Stimulated activated effector memory CD8-positive, alpha-beta T cell treated with anti-CD3 and anti-CD28 coated beads, Interleukin-12 subunit alpha, Interleukin-12 subunit beta, amount 100 ng/mL, for 72 hours (primary cell): ENCODE measurements around the gene LGALS3.

Source experiments
- ATAC-seq: fragments of 150-1000 bp; cut with Tn5 transposase; 2 replicates; pipeline ENCODE4 v1.10.0; 2021
- DNase-seq, 2 donors: peaks; one replicate each; pipeline ENCODE4 v3.0.0; 2021 to 2022; ENCODE audit warnings: low spot score in 2 of 2
- H3K27ac Mint-ChIP-seq: one replicate; pipeline ENCODE4 v1.8.0; 2022; ENCODE audit warnings: mild to moderate bottlenecking, mixed read lengths
- H3K36me3 Mint-ChIP-seq: one replicate; pipeline ENCODE4 v1.8.0; 2022; ENCODE audit warnings: mild to moderate bottlenecking, mixed read lengths
- H3K4me1 Mint-ChIP-seq: one replicate; pipeline ENCODE4 v1.8.0; 2022; ENCODE audit warnings: mixed read lengths
- H3K4me3 Mint-ChIP-seq: one replicate; pipeline ENCODE4 v1.8.0; 2022; ENCODE audit warnings: mild to moderate bottlenecking, mixed read lengths
- H3K9me3 Mint-ChIP-seq: one replicate; pipeline ENCODE4 v1.8.0; 2022; ENCODE audit warnings: mixed read lengths

LGALS3 gene

DNA sequence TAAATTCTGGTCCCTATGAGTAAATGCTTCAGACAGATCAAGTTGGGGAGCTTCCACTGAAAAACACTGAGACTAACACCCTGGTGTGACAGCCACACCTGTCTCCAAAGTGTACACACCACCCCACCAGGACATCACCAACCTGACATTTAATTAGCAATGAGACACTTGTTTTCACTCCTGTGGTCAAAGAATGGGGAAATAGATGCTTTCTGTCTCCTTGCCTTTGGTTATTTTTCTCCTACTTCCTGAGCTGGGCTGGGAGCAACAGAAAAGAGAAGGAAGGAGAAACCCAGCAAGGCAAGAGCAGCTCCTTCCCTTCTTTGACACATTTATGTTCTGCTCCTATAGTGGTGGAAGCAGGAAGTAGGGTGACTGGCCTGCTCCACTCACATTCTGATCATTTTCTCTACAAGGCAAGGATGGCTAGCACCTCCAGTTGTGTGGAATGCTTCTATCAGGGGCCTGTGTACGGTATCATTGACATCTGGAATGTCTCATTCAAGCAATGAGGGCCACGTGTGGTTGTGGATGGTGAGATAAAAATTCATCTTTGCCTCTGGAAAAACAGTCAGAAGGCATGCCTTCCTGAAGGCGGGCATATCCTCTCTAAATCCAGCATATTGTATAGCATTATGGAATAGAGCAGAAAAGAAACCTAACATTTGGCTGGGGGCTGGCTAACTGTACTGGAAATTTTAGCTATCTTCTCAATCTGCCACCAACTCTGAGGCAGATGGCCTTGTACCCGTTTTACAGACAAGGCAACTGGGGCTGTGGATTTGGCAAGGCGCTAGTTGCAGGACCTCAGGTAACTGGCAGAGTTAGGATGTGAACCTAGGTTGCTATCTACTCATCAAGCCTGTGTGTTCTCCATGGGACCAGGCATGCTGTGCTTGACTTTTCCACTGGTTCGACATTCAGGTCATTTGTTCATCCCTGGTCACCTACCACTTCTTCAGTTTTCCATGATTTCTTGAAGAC, 24.8 kb upstream of the LGALS3 start:
- no peak for DNase-seq
- Mint-ChIP-seq H3K4me3 (peak overlapping the region; percentile 84), H3K4me1 (peaks cover 60% of the 10 kb centered on the region), H3K36me3 (peaks cover 14% of the 10 kb centered on the region), H3K9me3 (no peaks in the 10 kb centered on the region), H3K27ac (peak overlapping the region; percentile 99)
- no peak for ATAC-seq

DNA sequence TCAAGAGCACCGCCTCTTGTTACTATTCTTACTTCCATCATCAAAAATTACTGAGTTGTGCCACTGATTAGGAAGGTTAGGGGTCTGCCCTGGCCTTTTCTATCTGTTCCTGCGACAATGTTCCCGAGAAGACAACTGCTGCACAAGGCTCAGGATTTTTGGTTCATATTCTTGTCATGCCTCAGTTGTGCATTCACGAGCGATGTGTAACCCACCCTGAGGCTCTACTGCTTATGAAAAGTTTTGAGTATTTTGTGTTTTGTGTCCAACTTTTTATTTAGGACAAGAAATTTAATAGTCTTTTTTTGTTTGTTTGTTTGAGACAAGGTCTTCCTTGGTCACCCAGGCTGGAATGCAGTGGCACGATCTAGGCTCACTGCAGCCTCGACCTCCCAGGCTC, 23.1 kb upstream of the LGALS3 start:
- Mint-ChIP-seq H3K27ac (no peak overlapping the region), H3K36me3 (peaks cover 14% of the 10 kb centered on the region), H3K4me1 (peaks cover 54% of the 10 kb centered on the region), H3K4me3 (no peak overlapping the region), H3K9me3 (no peaks in the 10 kb centered on the region)
- ATAC-seq (no peak), DNase-seq (no peak)

DNA sequence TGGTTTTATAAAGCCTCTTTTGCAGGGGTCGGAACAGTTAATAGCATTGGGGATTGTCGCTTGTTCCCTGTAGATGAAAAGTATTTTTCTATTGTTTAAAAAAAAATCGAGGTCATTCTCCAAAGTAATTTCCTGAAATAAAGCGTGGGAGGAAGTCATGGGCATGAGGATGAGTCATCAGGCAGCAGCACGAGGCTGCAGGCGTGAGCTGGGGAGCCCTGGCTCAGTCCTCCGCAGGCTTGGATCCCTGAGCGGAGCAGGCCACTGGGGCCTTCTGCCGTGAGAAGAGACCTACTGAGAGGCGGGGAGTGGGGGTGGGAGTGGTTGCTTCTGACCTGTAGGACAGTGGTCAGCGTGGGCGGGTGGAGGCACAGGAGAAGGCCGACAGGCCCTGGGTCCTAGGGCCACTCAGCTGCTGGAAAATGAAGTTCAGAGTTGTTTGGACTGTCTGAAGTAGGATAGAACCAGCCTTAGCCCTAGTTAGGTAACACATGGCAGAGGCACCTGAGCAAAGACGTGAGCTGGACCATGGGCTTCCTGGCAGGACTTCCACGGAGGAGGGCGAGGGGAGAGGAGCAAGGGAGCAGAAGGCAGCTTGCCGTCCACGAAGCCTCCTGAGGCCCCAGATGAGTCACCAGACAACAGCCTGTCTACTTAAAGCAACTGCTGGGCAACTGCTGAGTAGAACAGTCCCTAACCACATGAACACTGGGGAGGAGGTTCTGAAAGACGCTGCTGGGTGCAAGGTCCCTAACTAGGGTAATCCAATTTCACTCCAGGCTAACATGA, 21.1 kb upstream of the LGALS3 start:
- peak in 1 of 2 donors; percentile 59 for DNase-seq

DNA sequence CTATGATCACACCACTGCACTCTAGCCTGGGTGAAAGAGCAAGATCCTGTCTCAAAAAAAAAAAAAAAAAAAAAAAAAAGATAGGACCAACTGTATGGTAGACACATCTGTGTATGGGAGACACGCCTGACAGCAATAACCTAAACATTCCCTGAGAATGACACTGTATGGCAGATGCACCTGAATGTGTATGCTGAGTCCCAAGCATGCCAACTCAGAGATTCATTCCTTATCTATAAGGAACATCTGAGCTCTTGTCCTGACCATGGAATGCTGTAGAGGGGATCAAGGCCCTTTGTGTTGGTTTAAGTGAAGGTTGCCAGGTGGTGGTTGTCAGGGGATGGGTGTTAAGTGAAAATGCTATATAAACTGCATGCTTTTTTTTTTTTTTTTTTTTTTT, 19.2 kb upstream of the LGALS3 start:
- H3K4me3 Mint-ChIP-seq = no peak overlapping the region
- ATAC-seq (no peak), DNase-seq (no peak)
- no peaks in the 10 kb centered on the region for H3K9me3 Mint-ChIP-seq
- no peak overlapping the region for H3K27ac Mint-ChIP-seq
- H3K4me1 Mint-ChIP-seq = peaks cover 29% of the 10 kb centered on the region
- peaks cover 9% of the 10 kb centered on the region for H3K36me3 Mint-ChIP-seq

More for the DNA sequence above, 21.1 kb upstream of the LGALS3 start:
- peaks cover 13% of the 10 kb centered on the region for H3K36me3 Mint-ChIP-seq
- H3K4me3 Mint-ChIP-seq = peak overlapping the region; percentile 62
- peak overlapping the region; percentile 97 for H3K27ac Mint-ChIP-seq
- no peaks in the 10 kb centered on the region for H3K9me3 Mint-ChIP-seq
- ATAC-seq = peak; percentile 98
- peaks cover 38% of the 10 kb centered on the region for H3K4me1 Mint-ChIP-seq

DNA sequence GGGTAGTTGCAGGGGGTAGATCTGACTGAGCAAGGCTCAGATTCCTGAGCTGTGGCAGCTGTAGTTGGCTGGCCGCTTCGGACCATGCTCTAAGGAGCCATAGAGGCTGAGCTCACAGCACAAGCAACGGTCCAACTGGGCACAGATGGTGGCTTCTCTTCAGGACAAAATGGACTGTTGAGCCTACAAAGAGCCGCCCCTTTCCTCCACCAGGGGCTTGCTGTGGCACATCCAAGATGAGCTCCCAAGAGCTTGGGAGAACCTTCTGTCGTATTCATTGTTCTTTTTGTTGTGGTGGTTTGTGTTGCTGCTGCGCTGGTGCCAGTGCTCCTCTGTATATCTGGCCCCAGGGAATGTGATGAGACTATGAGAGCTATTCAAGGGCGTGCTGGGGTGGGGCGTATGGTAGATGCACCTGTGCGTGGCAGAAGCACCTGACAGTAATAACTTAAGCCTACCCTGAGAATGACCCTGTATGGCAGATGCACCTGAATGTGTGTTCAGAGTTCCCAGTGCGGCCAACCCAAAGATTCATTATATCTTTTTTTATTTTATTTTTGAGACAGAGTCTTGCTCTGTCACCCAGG, 17.8 kb upstream of the LGALS3 start:
- H3K36me3 Mint-ChIP-seq = peaks cover 9% of the 10 kb centered on the region
- no peaks in the 10 kb centered on the region for H3K9me3 Mint-ChIP-seq
- H3K4me3 Mint-ChIP-seq = no peak overlapping the region
- H3K27ac Mint-ChIP-seq = no peak overlapping the region
- ATAC-seq (no peak), DNase-seq (no peak)
- peaks cover 24% of the 10 kb centered on the region for H3K4me1 Mint-ChIP-seq

DNA sequence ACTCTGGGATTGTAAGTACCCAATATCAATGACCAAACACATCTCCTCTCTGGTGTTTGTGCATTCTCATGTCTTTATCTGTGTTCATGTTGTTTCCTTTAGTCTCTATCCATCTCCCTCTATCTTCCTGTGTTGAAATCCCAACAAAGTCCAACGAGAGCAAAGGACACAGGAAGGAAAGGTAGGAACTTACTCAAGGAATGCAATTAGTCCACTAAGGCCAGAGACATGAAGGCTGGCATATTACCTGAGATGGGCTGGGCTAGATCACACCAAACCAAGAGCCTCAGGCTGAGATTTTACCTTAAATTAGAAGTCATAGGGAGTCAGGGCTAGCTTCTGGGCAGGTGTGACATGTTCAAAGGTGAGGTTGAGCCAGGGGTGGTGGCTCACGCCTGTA, 14.3 kb upstream of the LGALS3 start:
- no peak overlapping the region for H3K27ac Mint-ChIP-seq
- H3K4me3 Mint-ChIP-seq = no peak overlapping the region
- H3K4me1 Mint-ChIP-seq = peaks cover 6% of the 10 kb centered on the region
- no peaks in the 10 kb centered on the region for H3K9me3 Mint-ChIP-seq
- H3K36me3 Mint-ChIP-seq = no peaks in the 10 kb centered on the region
- ATAC-seq (no peak), DNase-seq (no peak)

DNA sequence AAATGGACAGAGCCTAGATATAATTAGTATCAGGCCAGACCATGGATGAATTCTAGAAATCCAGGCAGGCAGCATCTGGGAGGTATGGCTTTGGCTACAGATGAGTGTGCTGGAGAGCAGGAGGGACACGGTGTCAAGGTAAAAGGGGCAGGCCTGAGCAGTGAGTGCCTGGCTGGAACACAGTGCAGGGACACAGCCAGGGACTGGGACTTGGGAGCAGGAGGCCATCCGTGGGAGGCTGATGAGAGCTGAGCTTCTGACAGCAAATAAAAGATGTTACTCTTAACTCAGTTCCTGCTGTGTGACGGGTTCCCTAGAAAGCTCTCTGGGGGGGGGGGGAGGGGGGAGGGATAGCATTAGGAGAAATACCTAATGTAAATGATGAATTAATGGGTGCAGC, 13.6 kb upstream of the LGALS3 start:
- no peaks in the 10 kb centered on the region for H3K9me3 Mint-ChIP-seq
- H3K36me3 Mint-ChIP-seq = no peaks in the 10 kb centered on the region
- no peak overlapping the region for H3K27ac Mint-ChIP-seq
- ATAC-seq (no peak), DNase-seq (no peak)
- H3K4me1 Mint-ChIP-seq = peaks cover 10% of the 10 kb centered on the region
- no peak overlapping the region for H3K4me3 Mint-ChIP-seq

DNA sequence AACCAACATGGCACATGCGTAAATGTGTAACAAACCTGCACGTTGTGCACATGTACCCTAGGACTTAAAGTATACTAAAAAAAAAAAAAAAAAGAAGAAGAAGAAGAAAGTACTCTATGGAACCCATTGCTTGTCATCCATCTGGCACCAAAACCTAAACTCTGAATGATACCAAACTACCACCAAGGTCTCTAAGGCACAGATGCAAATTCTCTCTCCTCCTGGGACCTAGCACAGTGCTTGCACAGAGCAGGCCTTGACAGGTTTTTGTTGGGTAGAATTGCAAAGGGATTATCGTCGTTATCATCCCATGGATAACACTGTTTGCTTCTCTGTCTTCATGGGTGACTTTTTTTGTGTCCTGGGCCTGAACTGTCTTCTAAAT, 13.2 kb upstream of the LGALS3 start:
- H3K4me1 Mint-ChIP-seq = peaks cover 13% of the 10 kb centered on the region
- no peak overlapping the region for H3K27ac Mint-ChIP-seq
- no peaks in the 10 kb centered on the region for H3K9me3 Mint-ChIP-seq
- DNase-seq (no peak), ATAC-seq (no peak)
- H3K4me3 Mint-ChIP-seq = no peak overlapping the region
- no peaks in the 10 kb centered on the region for H3K36me3 Mint-ChIP-seq

DNA sequence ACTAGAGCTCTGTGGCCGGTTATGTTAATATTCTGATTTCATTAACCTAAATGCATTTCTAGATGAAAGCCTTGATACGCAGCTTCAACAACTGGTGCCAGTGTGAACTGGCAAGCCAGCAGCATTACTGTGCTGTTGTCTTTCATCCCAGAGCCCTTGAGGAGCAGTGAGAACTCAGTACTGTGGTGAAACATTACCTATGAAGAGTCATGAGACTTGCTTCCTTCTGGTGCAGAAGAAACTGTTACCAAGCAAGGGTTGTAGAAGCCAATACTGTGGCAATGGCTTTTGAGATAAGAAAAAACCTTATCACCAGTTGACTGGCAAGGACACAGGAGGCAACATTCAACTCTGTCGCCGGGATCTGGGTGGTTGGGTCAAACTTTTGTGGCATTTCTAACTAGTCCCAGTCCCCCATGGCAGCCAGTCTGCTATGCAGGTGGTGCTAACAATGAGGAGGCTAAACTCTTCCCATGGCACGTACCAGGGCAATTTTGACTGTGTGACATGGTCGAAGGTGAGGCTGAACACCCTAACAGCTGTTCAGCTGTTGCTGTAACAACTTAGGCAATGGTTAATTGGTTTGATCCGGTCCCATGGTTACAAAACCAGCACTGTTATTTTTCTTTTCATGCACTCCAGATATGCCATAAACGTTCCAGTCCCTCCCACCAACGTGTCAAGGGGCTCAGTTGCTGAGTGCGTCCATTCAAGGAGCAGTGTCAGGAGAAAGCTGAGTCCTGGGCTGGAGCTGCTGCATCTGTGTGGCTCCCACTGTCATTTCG, 12.6 kb upstream of the LGALS3 start:
- peaks cover 18% of the 10 kb centered on the region for H3K4me1 Mint-ChIP-seq
- H3K9me3 Mint-ChIP-seq = no peaks in the 10 kb centered on the region
- DNase-seq (no peak), ATAC-seq (no peak)
- H3K36me3 Mint-ChIP-seq = no peaks in the 10 kb centered on the region
- H3K27ac Mint-ChIP-seq = no peak overlapping the region
- H3K4me3 Mint-ChIP-seq = no peak overlapping the region

DNA sequence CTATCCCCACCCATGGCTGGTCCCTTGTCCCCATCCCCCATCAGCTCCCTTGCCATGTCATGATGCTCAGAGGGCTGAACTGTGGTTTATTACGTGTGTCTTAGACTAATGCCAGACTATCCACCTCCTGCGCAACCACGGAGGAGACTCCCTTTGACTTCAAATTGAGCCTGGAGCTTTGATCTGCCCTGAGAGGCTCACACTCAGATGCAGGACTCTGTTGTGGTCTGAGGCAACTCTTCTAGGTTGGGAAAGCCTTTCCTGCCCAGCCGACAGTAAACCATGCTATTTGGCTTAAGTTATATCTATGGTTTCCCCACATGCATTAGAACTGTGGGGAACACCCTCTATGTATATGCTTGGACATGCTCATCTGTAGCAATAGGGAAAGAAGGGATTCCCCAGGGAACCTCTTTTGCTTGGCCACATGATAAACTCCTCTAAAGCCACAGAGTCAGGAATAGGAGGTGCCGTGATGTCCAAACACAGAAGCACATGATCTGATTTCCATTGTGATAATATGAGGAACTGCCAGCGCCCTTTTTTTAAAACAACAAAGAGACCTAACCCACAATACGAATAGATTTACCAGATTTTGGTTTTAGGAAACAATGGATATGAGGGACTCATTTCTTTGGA, 11.1 kb upstream of the LGALS3 start:
- Mint-ChIP-seq H3K4me3 (no peak overlapping the region), H3K9me3 (no peaks in the 10 kb centered on the region), H3K4me1 (peaks cover 22% of the 10 kb centered on the region), H3K36me3 (no peaks in the 10 kb centered on the region), H3K27ac (no peak overlapping the region)
- no peak for DNase-seq
- no peak for ATAC-seq

DNA sequence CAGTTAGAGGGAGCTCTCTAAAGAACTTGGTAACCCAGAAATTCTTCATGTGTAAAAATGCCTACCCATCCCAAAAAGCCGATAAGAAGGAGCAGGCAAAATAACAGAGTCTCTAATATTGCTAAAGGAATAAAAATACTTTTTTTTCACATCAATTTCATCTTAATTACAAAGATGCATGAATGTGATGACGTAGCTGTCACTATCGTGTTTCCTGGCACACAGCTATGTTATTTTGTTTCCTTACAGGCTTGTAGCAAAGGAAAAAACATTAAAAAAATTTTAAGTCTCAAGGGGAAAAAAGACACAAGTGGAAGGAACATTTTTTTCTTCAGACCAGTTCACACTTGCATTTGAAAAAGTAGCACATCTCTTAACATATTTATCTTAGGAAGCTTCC, 10.3 kb upstream of the LGALS3 start:
- DNase-seq (no peak), ATAC-seq (no peak)
- Mint-ChIP-seq H3K27ac (no peak overlapping the region), H3K4me1 (peaks cover 20% of the 10 kb centered on the region), H3K9me3 (no peaks in the 10 kb centered on the region), H3K4me3 (no peak overlapping the region), H3K36me3 (no peaks in the 10 kb centered on the region)

DNA sequence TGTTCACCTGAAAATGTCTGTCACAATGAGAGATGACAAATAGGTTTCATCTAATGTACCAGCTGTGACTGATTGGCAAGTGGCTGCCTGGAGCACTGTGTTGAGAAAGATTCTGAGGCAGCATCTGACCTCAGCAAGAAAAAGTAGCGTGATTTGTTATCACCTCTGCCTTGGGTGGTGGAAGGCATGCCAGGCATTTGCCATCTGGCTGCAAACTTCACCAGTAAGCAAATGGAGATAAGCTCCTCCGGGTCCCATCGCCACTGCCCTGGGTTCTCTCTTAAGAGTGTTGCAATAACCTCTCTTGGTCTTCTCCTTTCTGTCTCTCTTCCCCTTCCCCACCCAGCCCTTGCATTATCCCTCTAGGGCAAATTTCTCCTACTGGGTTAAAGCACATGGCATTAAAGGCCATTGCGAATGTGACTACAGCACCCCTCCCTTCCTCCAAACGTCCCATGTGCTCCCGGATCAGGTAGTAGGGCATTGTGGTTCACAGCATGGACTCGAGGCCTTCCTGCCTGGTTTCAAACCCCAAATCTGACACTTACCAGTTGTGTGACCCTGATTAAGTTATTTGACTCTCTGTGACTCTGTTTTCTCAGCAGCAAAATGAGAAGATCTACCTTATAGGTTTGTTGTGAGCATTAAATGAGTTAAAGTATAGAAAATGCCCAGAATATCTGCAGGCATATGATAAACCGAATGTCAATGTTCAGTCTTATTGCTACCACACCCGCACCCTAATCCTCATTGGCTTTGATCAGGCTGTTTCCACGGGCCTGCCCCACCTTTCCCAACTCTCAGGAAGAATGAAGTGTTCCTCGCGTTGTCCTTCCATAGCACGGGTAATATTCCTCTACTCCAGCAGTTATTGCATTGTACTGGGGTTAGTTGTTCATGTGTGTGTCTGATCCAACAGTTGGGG, 8.2 kb upstream of the LGALS3 start:
- H3K9me3 Mint-ChIP-seq = no peaks in the 10 kb centered on the region
- no peak overlapping the region for H3K27ac Mint-ChIP-seq
- H3K4me3 Mint-ChIP-seq = no peak overlapping the region
- DNase-seq = no peak
- H3K36me3 Mint-ChIP-seq = no peaks in the 10 kb centered on the region
- peaks cover 34% of the 10 kb centered on the region for H3K4me1 Mint-ChIP-seq
- ATAC-seq = no peak

DNA sequence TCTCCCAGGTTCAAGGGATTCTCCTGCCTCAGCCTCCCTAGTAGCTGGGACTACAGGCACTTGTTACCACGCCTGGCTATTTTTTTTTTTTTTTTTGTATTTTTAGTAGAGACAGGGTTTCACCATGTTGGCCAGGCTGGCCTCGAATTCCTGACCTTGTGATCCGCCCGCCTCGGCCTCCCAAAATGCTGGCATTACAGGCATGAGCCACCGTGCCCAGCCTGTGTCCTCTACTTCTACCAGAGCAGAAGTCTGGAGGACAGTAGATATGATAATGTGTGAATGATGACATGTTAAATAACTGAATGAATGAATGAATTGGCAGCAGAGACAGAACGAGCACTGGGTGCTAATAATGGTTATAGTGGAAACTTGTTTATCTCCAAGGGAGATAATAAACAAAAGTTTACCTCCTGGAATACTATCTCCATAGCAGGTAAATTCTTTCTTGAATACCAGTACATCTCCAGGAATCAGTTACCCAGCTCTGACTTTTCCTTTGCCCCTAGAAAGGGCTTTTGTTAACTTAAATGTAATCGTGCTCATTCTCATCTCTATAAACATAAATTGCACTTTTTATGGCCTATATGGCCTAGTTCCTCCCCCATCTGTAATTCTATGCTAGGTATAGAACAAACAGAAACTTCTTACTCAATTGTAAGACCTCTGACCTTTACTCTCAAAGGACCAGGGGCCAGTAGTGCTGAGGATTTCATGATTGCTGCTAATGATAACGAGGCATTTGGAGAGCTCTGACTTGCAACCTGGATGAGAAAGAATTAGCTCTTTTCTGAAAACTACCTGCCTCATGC, 7.2 kb upstream of the LGALS3 start:
- Mint-ChIP-seq H3K4me1 (peaks cover 44% of the 10 kb centered on the region), H3K9me3 (no peaks in the 10 kb centered on the region), H3K36me3 (no peaks in the 10 kb centered on the region), H3K27ac (no peak overlapping the region), H3K4me3 (no peak overlapping the region)
- ATAC-seq (no peak), DNase-seq (no peak)
